Astrocyte (in vitro differentiated cells and primary cell): ENCODE results near the gene PTPN14. TPM values are rescaled to one million over a fixed set of nuclear protein-coding genes. Genes with fewer than 3 reads are reported as not detected.

Source experiments
- DNase-seq: peaks from one replicate; pipeline ENCODE4 v3.0.0-alpha.2; 2010; ENCODE audit warnings: low read depth
- FAIRE-seq: peaks from 2 replicates; lab custom pipeline; 2011; peaks lifted over from hg19 to GRCh38; lab: Jason Lieb, UNC
- H2AFZ ChIP-seq: 2 replicates; pipeline ENCODE4 v1.6.0; 2012; ENCODE audit warnings: low read depth, low read length, inconsistent platforms
- H3K27ac ChIP-seq: 2 replicates; pipeline ENCODE4 v1.5.1; 2011; ENCODE audit warnings: low read depth, low read length, inconsistent platforms
- H3K27me3 ChIP-seq: 2 replicates; pipeline ENCODE4 v1.6.0; 2011; ENCODE audit warnings: low read length, inconsistent platforms; ENCODE audit not compliant: insufficient read depth
- H3K36me3 ChIP-seq: 2 replicates; pipeline ENCODE4 v1.5.1; 2011; ENCODE audit warnings: low read length, inconsistent platforms; ENCODE audit not compliant: insufficient read depth
- H3K4me1 ChIP-seq: 2 replicates; pipeline ENCODE4 v1.5.1; 2011; ENCODE audit warnings: low read length, inconsistent platforms; ENCODE audit not compliant: insufficient read depth
- H3K4me2 ChIP-seq: 2 replicates; pipeline ENCODE4 v1.6.0; 2012; ENCODE audit warnings: low read length, inconsistent platforms
- H3K4me3 ChIP-seq: 2 replicates; pipeline ENCODE4 v1.5.1; 2011; ENCODE audit warnings: low read depth, mild to moderate bottlenecking, low read length, inconsistent platforms; ENCODE audit not compliant: insufficient read depth
- H3K79me2 ChIP-seq: 2 replicates; pipeline ENCODE4 v1.6.0; 2012; ENCODE audit warnings: mild to moderate bottlenecking, low read length, inconsistent platforms; ENCODE audit not compliant: insufficient read depth
- H3K9ac ChIP-seq: 2 replicates; pipeline ENCODE4 v1.6.0; 2012; ENCODE audit warnings: mild to moderate bottlenecking, low read length, inconsistent platforms
- H3K9me3 ChIP-seq: 2 replicates; pipeline ENCODE4 v1.5.1; 2012; ENCODE audit warnings: low read depth, mild to moderate bottlenecking, low read length, inconsistent platforms; ENCODE audit not compliant: insufficient read depth
- H4K20me1 ChIP-seq: 2 replicates; pipeline ENCODE4 v1.6.0; 2012; ENCODE audit warnings: low read length, inconsistent platforms; ENCODE audit not compliant: insufficient read depth
- H3K27ac Mint-ChIP-seq: one replicate; pipeline ENCODE4 v1.8.0; 2021; ENCODE audit warnings: mild to moderate bottlenecking, mixed read lengths; ENCODE audit not compliant: unreplicated experiment
- H3K27me3 Mint-ChIP-seq: one replicate; pipeline ENCODE4 v1.8.0; 2021; ENCODE audit warnings: low read depth, mixed read lengths; ENCODE audit not compliant: unreplicated experiment
- H3K36me3 Mint-ChIP-seq: one replicate; pipeline ENCODE4 v1.8.0; 2021; ENCODE audit warnings: low read depth, mixed read lengths; ENCODE audit not compliant: unreplicated experiment
- H3K4me1 Mint-ChIP-seq: one replicate; pipeline ENCODE4 v1.8.0; 2021; ENCODE audit warnings: low read depth, mixed read lengths; ENCODE audit not compliant: unreplicated experiment
- H3K4me3 Mint-ChIP-seq: one replicate; pipeline ENCODE4 v1.8.0; 2021; ENCODE audit warnings: mild to moderate bottlenecking, moderate library complexity, mixed read lengths; ENCODE audit not compliant: unreplicated experiment
- H3K9me3 Mint-ChIP-seq: one replicate; pipeline ENCODE4 v1.8.0; 2021; ENCODE audit warnings: mild to moderate bottlenecking, mixed read lengths; ENCODE audit not compliant: unreplicated experiment
- CTCF ChIP-seq: IDR thresholded peaks from 2 replicates; pipeline ENCODE4 v1.5.1; 2011; ENCODE audit warnings: low read depth, mild to moderate bottlenecking, inconsistent platforms, low read length, moderate library complexity; ENCODE audit not compliant: insufficient read depth
- EZH2 ChIP-seq: IDR thresholded peaks from 2 replicates; pipeline ENCODE4 v1.6.1; 2012; ENCODE audit warnings: mild to moderate bottlenecking, low read length, inconsistent platforms; ENCODE audit not compliant: insufficient read depth
- total RNA-seq: library from RNA; stranded (reverse); gene quantifications from 2 replicates; pipeline ENCODE4 v1.2.1, GENCODE V29; 2021

The PTPN14 gene
- total RNA-seq, 1 donor from 2014 or later: 177 TPM

GRCh38 chr1:214458541-214458940 lies 92.9 kb downstream of the PTPN14 start:
- no peaks in the 10 kb centered on the region for H3K9me3 ChIP-seq
- H3K27ac ChIP-seq: no peak overlapping the region
- TF ChIP-seq CTCF: no peak
- TF ChIP-seq EZH2: no peak
- Mint-ChIP-seq H3K9me3 (no peaks in the 10 kb centered on the region), H3K36me3 (peaks cover 13% of the 10 kb centered on the region), H3K4me3 (no peak overlapping the region), H3K27me3 (no peaks in the 10 kb centered on the region), H3K4me1 (peaks cover 68% of the 10 kb centered on the region), H3K27ac (peak overlapping the region; percentile 84)
- FAIRE-seq: peak; percentile 45
- no peak overlapping the region for H3K9ac ChIP-seq
- H2AFZ ChIP-seq: no peak overlapping the region
- H3K36me3 ChIP-seq: peaks cover 9% of the 10 kb centered on the region
- DNase-seq: no peak
- peaks cover 38% of the 10 kb centered on the region for H4K20me1 ChIP-seq
- H3K79me2 ChIP-seq: peaks cover 95% of the 10 kb centered on the region
- peaks cover 37% of the 10 kb centered on the region for H3K4me1 ChIP-seq
- no peak overlapping the region for H3K4me2 ChIP-seq
- H3K27me3 ChIP-seq: no peaks in the 10 kb centered on the region
- no peak overlapping the region for H3K4me3 ChIP-seq

GRCh38 chr1:214455971-214456867 lies 95.2 kb downstream of the PTPN14 start:
- Histone ChIP-seq H2AFZ (no peak overlapping the region), H3K4me1 (peaks cover 56% of the 10 kb centered on the region), H3K27me3 (no peaks in the 10 kb centered on the region), H3K9me3 (no peaks in the 10 kb centered on the region), H3K4me2 (peak overlapping the region; percentile 73), H3K36me3 (no peaks in the 10 kb centered on the region), H3K79me2 (peaks cover 95% of the 10 kb centered on the region), H3K9ac (no peak overlapping the region), H3K27ac (no peak overlapping the region), H3K4me3 (no peak overlapping the region), H4K20me1 (peaks cover 22% of the 10 kb centered on the region)
- Mint-ChIP-seq H3K27ac (peak overlapping the region; percentile 70), H3K4me1 (peaks cover 76% of the 10 kb centered on the region), H3K27me3 (no peaks in the 10 kb centered on the region), H3K9me3 (no peaks in the 10 kb centered on the region), H3K4me3 (peak overlapping the region; percentile 42), H3K36me3 (peaks cover 8% of the 10 kb centered on the region)
- no peak for FAIRE-seq
- TF ChIP-seq EZH2: no peak
- TF ChIP-seq CTCF: no peak
- DNase-seq: peak; percentile 55

- Mint-ChIP-seq H3K36me3 (peaks cover 8% of the 10 kb centered on the region), H3K9me3 (no peaks in the 10 kb centered on the region), H3K27ac (peak overlapping the region; percentile 93), H3K4me3 (no peak overlapping the region), H3K27me3 (no peaks in the 10 kb centered on the region), H3K4me1 (peaks cover 75% of the 10 kb centered on the region)
- H3K9me3 ChIP-seq: no peaks in the 10 kb centered on the region
- H3K4me2 ChIP-seq: peak overlapping the region; percentile 73
- H3K36me3 ChIP-seq: no peaks in the 10 kb centered on the region
- TF ChIP-seq CTCF: no peak
- TF ChIP-seq EZH2: no peak
- peaks cover 97% of the 10 kb centered on the region for H3K79me2 ChIP-seq
- H2AFZ ChIP-seq: no peak overlapping the region
- H3K4me3 ChIP-seq: no peak overlapping the region
- H3K27me3 ChIP-seq: no peaks in the 10 kb centered on the region
- peaks cover 56% of the 10 kb centered on the region for H3K4me1 ChIP-seq
- peaks cover 18% of the 10 kb centered on the region for H4K20me1 ChIP-seq
- peak overlapping the region; percentile 54 for H3K9ac ChIP-seq
- DNase-seq: no peak
- H3K27ac ChIP-seq: peak overlapping the region; percentile 82
- FAIRE-seq: no peak
Measured at GRCh38 chr1:214455479-214455878, 95.9 kb downstream of the PTPN14 start.
